ENCODE measurements around the gene ABCB8. TPM values are rescaled to one million over a fixed set of nuclear protein-coding genes. Genes with fewer than 3 reads are reported as not detected.

Gene ABCB8
- total and polyA plus RNA-seq, 2 of the 8 experiments (the other 6 are each of a cell fraction or from before 2014, with no cell fraction given), result 17.7 to 27.0 TPM

DNA sequence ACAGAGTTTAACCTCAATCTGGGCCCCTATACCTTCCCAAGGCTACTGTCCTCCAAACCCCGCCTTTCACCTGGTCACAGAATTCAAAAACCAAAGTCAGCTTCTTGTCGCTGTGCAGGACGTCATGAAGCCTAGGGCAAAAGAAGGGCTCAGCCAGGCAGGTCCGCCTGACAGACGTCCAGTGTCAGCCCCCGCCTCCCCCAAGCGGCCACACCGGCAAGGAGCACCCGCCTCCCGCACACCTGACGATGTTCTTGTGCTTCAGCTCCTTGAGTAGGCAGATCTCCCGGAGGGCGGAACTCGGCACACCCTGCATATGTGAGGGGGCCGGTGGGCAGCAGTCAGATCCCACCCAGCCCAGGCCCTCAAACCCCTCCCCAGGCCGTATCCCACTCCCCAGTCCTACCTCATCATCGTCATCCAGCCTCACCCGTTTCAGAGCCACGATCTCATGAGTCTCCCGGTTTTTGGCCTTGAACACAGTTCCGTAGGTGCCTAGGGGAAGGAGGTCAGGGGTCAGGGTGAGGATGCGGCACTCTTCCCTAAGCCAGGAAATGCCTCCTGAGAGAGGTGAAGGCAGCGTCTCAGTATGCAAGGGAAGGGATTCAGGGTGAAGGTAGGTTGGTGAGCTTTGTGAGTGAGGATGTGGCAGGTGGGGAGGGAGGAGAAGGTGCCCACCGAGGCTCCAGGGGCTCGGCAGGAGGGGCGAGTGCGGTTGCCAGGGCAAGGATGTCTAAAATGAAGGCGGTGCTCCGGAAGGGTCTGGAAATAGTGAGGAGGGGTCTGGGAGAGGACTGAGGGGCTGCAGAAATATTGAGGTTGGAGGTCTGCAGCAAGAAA, 28.6 kb downstream of the ABCB8 start:
- H3K36me3 ChIP-seq (ENCODE audit: control insufficient read depth in 2 of 4, insufficient read depth in 4 of 4, low read length in 3 of 4), result no peaks in the 10 kb centered on the region
- WGBS, 2 experiments (ENCODE audit: extremely low coverage in 1 of 2, insufficient coverage in 1 of 2, insufficient read length in 1 of 2, insufficient replicate concordance in 2 of 2, low coverage in 1 of 2, low lambda C conversion rate in 2 of 2, missing lambda C conversion rate in 1 of 2), result 14% methylated on average over 19 of the region's 29 CpGs; no CpG with 5 or more reads in 1 of the 2 experiments
- no peak overlapping the region for H2AFZ ChIP-seq (ENCODE audit: low read length)
- ChIA-PET CTCF (ENCODE audit: partially characterized antibody) (interaction anchor here (0.8 to 9.7 kb wide), 17 partner anchors 8 to 82 kb away, joined by 3 to 88 read pairs (median 6); partner anchors contain the start of genes ABCB8 and FASTK), POLR2A (ENCODE audit: partially characterized antibody) (interaction anchor here (1.0 to 2.5 kb wide), 4 partner anchors 10 to 30 kb away, joined by 3 to 7 read pairs (median 5); partner anchors contain the start of gene ABCB8)
- 0 out of 2 replicates have a peak, but pooled peaks cover 3% of the 10 kb centered on the region for H3K79me1 ChIP-seq (ENCODE audit: low read depth, low read length)
- H3K27ac ChIP-seq (ENCODE audit: low read depth, low read length), result no peak overlapping the region
- no peak overlapping the region for H4K91ac ChIP-seq (replicated peaks; ENCODE audit: insufficient read length, low read length)
- peak overlapping the region; percentile 38; the same call in 1 of the 2 replicates for H3K18ac ChIP-seq (ENCODE audit: extremely low read depth, low read length)
- peaks cover 22% of the 10 kb centered on the region for H3K23me2 ChIP-seq (ENCODE audit: low read depth, low read length)
- DNase-seq (ENCODE audit: low read depth in 1 of 2, low spot score in 2 of 2) (no peak), FAIRE-seq (no peak)
- no peak overlapping the region for H2BK120ac ChIP-seq (replicated peaks; ENCODE audit: low read depth, low read length)
- peak overlapping the region; percentile 86 to 98 for H3K4me2 ChIP-seq (ENCODE audit: insufficient read depth in 1 of 2, low read depth in 2 of 2, low read length in 2 of 2)
- TF ChIP-seq, protein P1, sequence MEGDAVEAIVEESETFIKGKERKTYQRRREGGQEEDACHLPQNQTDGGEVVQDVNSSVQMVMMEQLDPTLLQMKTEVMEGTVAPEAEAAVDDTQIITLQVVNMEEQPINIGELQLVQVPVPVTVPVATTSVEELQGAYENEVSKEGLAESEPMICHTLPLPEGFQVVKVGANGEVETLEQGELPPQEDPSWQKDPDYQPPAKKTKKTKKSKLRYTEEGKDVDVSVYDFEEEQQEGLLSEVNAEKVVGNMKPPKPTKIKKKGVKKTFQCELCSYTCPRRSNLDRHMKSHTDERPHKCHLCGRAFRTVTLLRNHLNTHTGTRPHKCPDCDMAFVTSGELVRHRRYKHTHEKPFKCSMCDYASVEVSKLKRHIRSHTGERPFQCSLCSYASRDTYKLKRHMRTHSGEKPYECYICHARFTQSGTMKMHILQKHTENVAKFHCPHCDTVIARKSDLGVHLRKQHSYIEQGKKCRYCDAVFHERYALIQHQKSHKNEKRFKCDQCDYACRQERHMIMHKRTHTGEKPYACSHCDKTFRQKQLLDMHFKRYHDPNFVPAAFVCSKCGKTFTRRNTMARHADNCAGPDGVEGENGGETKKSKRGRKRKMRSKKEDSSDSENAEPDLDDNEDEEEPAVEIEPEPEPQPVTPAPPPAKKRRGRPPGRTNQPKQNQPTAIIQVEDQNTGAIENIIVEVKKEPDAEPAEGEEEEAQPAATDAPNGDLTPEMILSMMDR (IDR thresholded peaks at IDR 0.05; ENCODE audit: control extremely low read depth in 1 of 3, insufficient read depth in 1 of 3, low read depth in 1 of 3, low read length in 3 of 3), result peak in 2 of 3 experiments; percentile 23 to 33; a peak in 2 of 4 replicates
- TF ChIP-seq CREB1 (IDR thresholded peaks at IDR 0.05), result 0 out of 2 replicates have a peak, but pooled peaks have one; percentile 20
- peak in 1 of 2 experiments; percentile 9; a peak in 1 of 4 replicates for TF ChIP-seq RAD21 (IDR thresholded peaks at IDR 0.05 in 1 of 2, conservative IDR thresholded peaks at IDR 0.05 in 1 of 2; ENCODE audit: low read depth in 2 of 2, low read length in 2 of 2)
- TF ChIP-seq RNF2 (IDR thresholded peaks at IDR 0.05; ENCODE audit: borderline replicate concordance, low read depth, low read length, missing control alignments, poor library complexity, severe bottlenecking), result no peak
- no peak for TF ChIP-seq HDAC6 (IDR thresholded peaks at IDR 0.05; ENCODE audit: low read depth, low read length)
- TF ChIP-seq SIN3A (conservative IDR thresholded peaks at IDR 0.05 in 1 of 2, IDR thresholded peaks at IDR 0.05 in 1 of 2; ENCODE audit: low read depth in 1 of 2, low read length in 2 of 2), result peak in 1 of 2 experiments; percentile 61; a peak in 2 of 4 replicates
- no peak for TF ChIP-seq TEAD4 (IDR thresholded peaks at IDR 0.05; ENCODE audit: low read depth, low read length)
- H4K5ac ChIP-seq (ENCODE audit: insufficient read length, low read depth, low read length), result no peak overlapping the region
- H3K27me3 ChIP-seq (replicated peaks in 1 of 4; ENCODE audit: control insufficient read depth in 3 of 4, extremely low read depth in 1 of 4, insufficient read depth in 3 of 4, low read length in 3 of 4), result peaks cover 0 to 16% (median 5%) of the 10 kb centered on the region in 4 experiments; a peak in 5 of 7 replicates
- H4K20me1 ChIP-seq (replicated peaks in 1 of 2; ENCODE audit: control insufficient read depth in 1 of 2, insufficient read depth in 2 of 2, low read length in 2 of 2), result peaks cover 0 to 10% of the 10 kb centered on the region in 2 experiments
- peaks cover 9 to 38% (median 27%) of the 10 kb centered on the region in 4 experiments for H3K4me1 ChIP-seq (replicated peaks in 1 of 4; ENCODE audit: control insufficient read depth in 3 of 4, insufficient read depth in 4 of 4, low read length in 3 of 4)
- no peak overlapping the region for H3K56ac ChIP-seq (replicated peaks; ENCODE audit: insufficient read length, low read depth, low read length)
- no peak overlapping the region for H2BK20ac ChIP-seq (ENCODE audit: low read length)
- no peak overlapping the region for H3K23ac ChIP-seq (ENCODE audit: insufficient read length)
- no peak overlapping the region for H3K9ac ChIP-seq (replicated peaks in 1 of 4; ENCODE audit: extremely low read depth in 1 of 4, low read depth in 3 of 4, low read length in 3 of 4)
- no peaks in the 10 kb centered on the region for H3K79me2 ChIP-seq (ENCODE audit: control insufficient read depth in 1 of 2, insufficient read depth in 2 of 2, low read length in 2 of 2)
- H4K8ac ChIP-seq (ENCODE audit: extremely low read depth, insufficient read depth, low read length), result no peak overlapping the region; the same call in none of the 2 replicates
- H2BK5ac ChIP-seq (ENCODE audit: low read depth, low read length), result no peak overlapping the region
- no peak overlapping the region for H3K4ac ChIP-seq (replicated peaks; ENCODE audit: insufficient read length, low read depth, low read length)
- peak overlapping the region; percentile 56; the same call in 1 of the 2 replicates for H2AK5ac ChIP-seq (ENCODE audit: low read depth, low read length)
- no peak overlapping the region for H2BK12ac ChIP-seq (ENCODE audit: low read depth, low read length)
- H3K9me3 ChIP-seq (ENCODE audit: insufficient read depth in 2 of 2, low read depth in 1 of 2, low read length in 1 of 2), result no peaks in the 10 kb centered on the region
- no peak overlapping the region for H2BK15ac ChIP-seq (ENCODE audit: low read length)
- H3K4me3 ChIP-seq (ENCODE audit: extremely low read depth in 1 of 4, insufficient read depth in 2 of 4, low read depth in 3 of 4, low read length in 4 of 4), result peak overlapping the region; percentile 71 to 91 (median 86)
- H3K14ac ChIP-seq (ENCODE audit: insufficient read length), result no peak overlapping the region
